CD4-positive, alpha-beta T cell treated with Interleukin-15 for 1 hour (primary cell): ENCODE data around the gene SPOCK2.
"Not testable (repeated sequence)": the region's sequence is repeated elsewhere in the genome, so short reads cannot be mapped to it uniquely, and the experiment has no call there.

ENCODE experiments used
- DNase-seq: peaks from one replicate; pipeline ENCODE4 v3.0.0-alpha.2; 2020

Gene SPOCK2

GRCh38 chr10:72050873-72051272, 37.5 kb downstream of the SPOCK2 start:
- no peak for DNase-seq

- no peak for DNase-seq
Measured at GRCh38 chr10:72049969-72050781, 38.2 kb downstream of the SPOCK2 start.

- no peak for DNase-seq
Measured at GRCh38 chr10:72049472-72049871, 38.9 kb downstream of the SPOCK2 start.

- DNase-seq: peak; percentile 83
Measured at GRCh38 chr10:72048450-72049124, 39.8 kb downstream of the SPOCK2 start.

GRCh38 chr10:72045586-72045985, 42.8 kb downstream of the SPOCK2 start:
- no peak for DNase-seq

- no peak for DNase-seq
Measured at GRCh38 chr10:72044417-72045041, 43.8 kb downstream of the SPOCK2 start.

- no peak for DNase-seq
Measured at GRCh38 chr10:72043016-72043834, 45.1 kb downstream of the SPOCK2 start.

GRCh38 chr10:72041491-72041890, 46.9 kb downstream of the SPOCK2 start:
- no peak for DNase-seq

- DNase-seq: no peak
Measured at GRCh38 chr10:72039377-72039776, 49.0 kb downstream of the SPOCK2 start.

GRCh38 chr10:72038458-72039001, 49.8 kb downstream of the SPOCK2 start:
- DNase-seq: no peak

GRCh38 chr10:72037811-72038210, 50.5 kb downstream of the SPOCK2 start:
- no peak for DNase-seq

GRCh38 chr10:72037266-72037665, 51.1 kb downstream of the SPOCK2 start:
- no peak for DNase-seq

GRCh38 chr10:72035252-72035887, 53.0 kb downstream of the SPOCK2 start:
- no peak for DNase-seq

- no peak for DNase-seq
Measured at GRCh38 chr10:72034761-72035160, 53.6 kb downstream of the SPOCK2 start.

GRCh38 chr10:72034040-72034499, 54.3 kb downstream of the SPOCK2 start:
- no peak for DNase-seq

GRCh38 chr10:72032409-72033162, 55.8 kb downstream of the SPOCK2 start:
- DNase-seq: not testable (repeated sequence)

GRCh38 chr10:72031706-72032105, 56.6 kb downstream of the SPOCK2 start:
- DNase-seq: no peak

GRCh38 chr10:72030762-72031543, 57.4 kb downstream of the SPOCK2 start:
- no peak for DNase-seq

GRCh38 chr10:72029414-72029813, 58.9 kb downstream of the SPOCK2 start:
- DNase-seq: no peak

GRCh38 chr10:72027498-72027897, 60.9 kb downstream of the SPOCK2 start:
- DNase-seq: no peak
